NCI-H2107 (cell line): Measurements from ENCODE around the gene EFCAB7.
"Not testable (repeated sequence)": the region's sequence is repeated elsewhere in the genome, so short reads cannot be mapped to it uniquely, and the experiment has no call there.

Source experiments
- DNase-seq: peaks from one replicate; lab custom pipeline; 2025; lab: John Stamatoyannopoulos, UW

Gene EFCAB7

GRCh38 chr1:63548877-63549276 lies 25.6 kb downstream of the EFCAB7 start:
- no peak for DNase-seq

- DNase-seq: no peak
Observed at GRCh38 chr1:63555480-63555879, 32.2 kb downstream of the EFCAB7 start.

GRCh38 chr1:63557365-63557987 lies 34.2 kb downstream of the EFCAB7 start:
- DNase-seq: no peak

- no peak for DNase-seq
Observed at GRCh38 chr1:63559357-63559756, 36.0 kb downstream of the EFCAB7 start.

GRCh38 chr1:63563745-63564144 lies 40.4 kb downstream of the EFCAB7 start:
- no peak for DNase-seq

- no peak for DNase-seq
Observed at GRCh38 chr1:63569068-63569467, 45.7 kb downstream of the EFCAB7 start.

- DNase-seq: no peak
Observed at GRCh38 chr1:63569640-63570316, 46.5 kb downstream of the EFCAB7 start.

- not testable (repeated sequence) for DNase-seq
Observed at GRCh38 chr1:63572686-63573085, 49.4 kb downstream of the EFCAB7 start.

GRCh38 chr1:63574203-63574796 lies 51.0 kb downstream of the EFCAB7 start:
- not testable (repeated sequence) for DNase-seq

GRCh38 chr1:63575340-63575826 lies 52.1 kb downstream of the EFCAB7 start:
- no peak for DNase-seq

- not testable (repeated sequence) for DNase-seq
Observed at GRCh38 chr1:63586326-63586725, 63.0 kb downstream of the EFCAB7 start.

- DNase-seq: no peak
Observed at GRCh38 chr1:63590166-63590560, 66.8 kb downstream of the EFCAB7 start.

- DNase-seq: no peak
Observed at GRCh38 chr1:63592536-63593302, 69.4 kb downstream of the EFCAB7 start.

GRCh38 chr1:63593303-63593885 lies 70.1 kb downstream of the EFCAB7 start, which contains the start of gene PGM1:
PGM1 (plus strand) TSS chr1:63593411; CDS start chr1:63593489, 78 bp downstream.
- peak; percentile 48 for DNase-seq

- DNase-seq: no peak
Observed at GRCh38 chr1:63593886-63594605, 70.7 kb downstream of the EFCAB7 start.

GRCh38 chr1:63595435-63595834 lies 72.1 kb downstream of the EFCAB7 start:
- no peak for DNase-seq

GRCh38 chr1:63599799-63600198 lies 76.5 kb downstream of the EFCAB7 start:
- DNase-seq: no peak

GRCh38 chr1:63600248-63600647 lies 76.9 kb downstream of the EFCAB7 start:
- no peak for DNase-seq

GRCh38 chr1:63601061-63601460 lies 77.7 kb downstream of the EFCAB7 start:
- DNase-seq: no peak

GRCh38 chr1:63601463-63601862 lies 78.1 kb downstream of the EFCAB7 start:
- DNase-seq: no peak

- no peak for DNase-seq
Observed at GRCh38 chr1:63601912-63602311, 78.6 kb downstream of the EFCAB7 start.
